Fibroblast of lung (primary cell): Measurements from ENCODE around the gene KLHL15.

ENCODE experiments used
- EZH2 ChIP-seq: IDR thresholded peaks from 2 replicates; pipeline ENCODE4 v1.5.1; 2012; ENCODE audit warnings: low read length, control low read depth, mild to moderate bottlenecking; ENCODE audit errors: missing control alignments
- TF ChIP-seq, protein P1 (sequence below), 2 donors: IDR thresholded peaks in 1 of 2; conservative IDR thresholded peaks in 1 of 2; 1 replicate in 1 of 2; 2 replicates in 1 of 2; pipeline ENCODE4 v1.5.1; 2011 to 2012; ENCODE audit warnings: low read length in 2 of 2, control low read depth in 1 of 2, inconsistent platforms in 1 of 2, low read depth in 1 of 2, mild to moderate bottlenecking in 1 of 2

DNA sequence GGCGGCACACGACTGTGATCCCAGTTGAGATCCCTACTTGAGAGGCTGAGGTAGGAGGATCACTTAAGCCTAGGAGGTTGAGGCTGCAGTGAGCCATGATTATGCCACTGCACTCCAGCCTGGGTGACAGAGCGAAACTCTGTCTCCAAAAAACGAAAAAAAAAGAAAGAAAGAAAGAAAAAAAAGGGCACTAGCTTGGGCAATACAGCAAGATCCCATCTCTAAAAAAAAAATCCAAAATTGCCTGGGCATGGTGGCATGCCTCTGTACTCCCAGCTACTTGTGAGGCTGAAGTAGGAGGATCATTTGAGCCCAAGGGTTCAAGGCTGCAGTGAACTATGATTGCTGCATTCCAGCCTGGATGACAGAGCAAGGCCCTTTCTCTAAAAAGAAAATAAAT, 10.7 kb upstream of the KLHL15 start:
- TF ChIP-seq, protein P1, sequence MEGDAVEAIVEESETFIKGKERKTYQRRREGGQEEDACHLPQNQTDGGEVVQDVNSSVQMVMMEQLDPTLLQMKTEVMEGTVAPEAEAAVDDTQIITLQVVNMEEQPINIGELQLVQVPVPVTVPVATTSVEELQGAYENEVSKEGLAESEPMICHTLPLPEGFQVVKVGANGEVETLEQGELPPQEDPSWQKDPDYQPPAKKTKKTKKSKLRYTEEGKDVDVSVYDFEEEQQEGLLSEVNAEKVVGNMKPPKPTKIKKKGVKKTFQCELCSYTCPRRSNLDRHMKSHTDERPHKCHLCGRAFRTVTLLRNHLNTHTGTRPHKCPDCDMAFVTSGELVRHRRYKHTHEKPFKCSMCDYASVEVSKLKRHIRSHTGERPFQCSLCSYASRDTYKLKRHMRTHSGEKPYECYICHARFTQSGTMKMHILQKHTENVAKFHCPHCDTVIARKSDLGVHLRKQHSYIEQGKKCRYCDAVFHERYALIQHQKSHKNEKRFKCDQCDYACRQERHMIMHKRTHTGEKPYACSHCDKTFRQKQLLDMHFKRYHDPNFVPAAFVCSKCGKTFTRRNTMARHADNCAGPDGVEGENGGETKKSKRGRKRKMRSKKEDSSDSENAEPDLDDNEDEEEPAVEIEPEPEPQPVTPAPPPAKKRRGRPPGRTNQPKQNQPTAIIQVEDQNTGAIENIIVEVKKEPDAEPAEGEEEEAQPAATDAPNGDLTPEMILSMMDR (conservative IDR thresholded peaks at IDR 0.05 in 1 of 2, IDR thresholded peaks at IDR 0.05 in 1 of 2; ENCODE audit: low read depth in 1 of 2, low read length in 2 of 2) = no peak
- TF ChIP-seq EZH2 = no peak
